ENCODE results near the gene GHRL. TPM values are rescaled to one million over a fixed set of nuclear protein-coding genes. Genes with fewer than 3 reads are reported as not detected.
"Not testable (repeated sequence)": the region's sequence is repeated elsewhere in the genome, so short reads cannot be mapped to it uniquely, and the experiment has no call there.

GHRL gene
- total RNA-seq, 1 donor from 2014 or later, result not detected

DNA sequence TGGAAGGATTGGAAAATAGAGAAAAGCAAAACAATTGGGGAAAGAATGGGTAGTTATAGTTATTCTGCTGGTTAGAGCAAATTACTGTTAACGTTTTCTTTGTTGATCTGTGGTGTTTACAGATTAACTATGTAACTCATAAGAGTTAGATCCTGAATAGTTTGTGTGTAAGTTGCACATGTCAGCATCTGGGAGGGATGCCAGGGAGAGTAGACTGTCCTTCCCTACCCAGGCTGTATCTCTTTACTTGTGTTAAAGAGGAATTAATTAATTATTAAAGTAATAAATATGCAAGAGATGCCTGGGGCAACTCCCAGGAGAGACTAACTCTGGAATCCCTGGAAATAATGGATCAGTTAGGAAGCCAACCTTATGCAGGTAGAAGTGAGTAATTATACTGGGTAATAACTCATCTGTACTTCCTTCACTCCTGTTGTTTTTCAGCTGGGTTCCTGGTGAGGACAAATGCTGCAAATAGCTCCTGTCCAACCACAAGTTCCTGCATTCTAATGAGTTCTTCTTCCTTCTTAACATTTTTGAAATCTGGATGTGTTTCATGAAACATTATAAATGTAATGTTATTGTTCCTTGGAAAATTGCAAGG lies 18.9 kb downstream of the GHRL start:
- H3K27me3 Mint-ChIP-seq (ENCODE audit: insufficient read depth, low read depth), result no peaks in the 10 kb centered on the region
- Histone ChIP-seq H3K4me3 (no peak overlapping the region), H3K27me3 (no peaks in the 10 kb centered on the region), H3K79me2 (ENCODE audit: low read depth) (peaks cover 26% of the 10 kb centered on the region), H3K9me3 (ENCODE audit: low read depth) (no peaks in the 10 kb centered on the region), H3K4me1 (no peaks in the 10 kb centered on the region), H3K9ac (no peak overlapping the region), H3K36me3 (no peaks in the 10 kb centered on the region), H2AFZ (replicated peaks) (no peak overlapping the region), H3K4me2 (no peak overlapping the region), H3K27ac (no peak overlapping the region), H3F3A (ENCODE audit: low read depth) (no peaks in the 10 kb centered on the region), H4K20me1 (ENCODE audit: low read depth) (peaks cover 15% of the 10 kb centered on the region)
- DNase-seq (ENCODE audit: low spot score), result no peak
- H3K4me3 Mint-ChIP-seq, result no peak overlapping the region
- no peak overlapping the region for H3K27ac Mint-ChIP-seq
- peaks cover 7% of the 10 kb centered on the region for H3K4me1 Mint-ChIP-seq
- H3K36me3 Mint-ChIP-seq, result peaks cover 15% of the 10 kb centered on the region
- no peaks in the 10 kb centered on the region for H3K9me3 Mint-ChIP-seq
- no peak for TF ChIP-seq EZH2 (IDR thresholded peaks at IDR 0.05)
- no peak for TF ChIP-seq CTCF (IDR thresholded peaks at IDR 0.05)
- TF ChIP-seq EZH2phosphoT487 (IDR thresholded peaks at IDR 0.05), result no peak

- H3K27ac Mint-ChIP-seq, result no peak overlapping the region
- no peaks in the 10 kb centered on the region for H3K27me3 Mint-ChIP-seq (ENCODE audit: insufficient read depth, low read depth)
- TF ChIP-seq CTCF (IDR thresholded peaks at IDR 0.05) (no peak), EZH2phosphoT487 (IDR thresholded peaks at IDR 0.05) (no peak), EZH2 (IDR thresholded peaks at IDR 0.05) (no peak)
- Histone ChIP-seq H4K20me1 (ENCODE audit: low read depth) (peaks cover 23% of the 10 kb centered on the region), H3K4me3 (no peak overlapping the region), H3F3A (ENCODE audit: low read depth) (no peaks in the 10 kb centered on the region), H3K27me3 (no peaks in the 10 kb centered on the region), H3K79me2 (ENCODE audit: low read depth) (peaks cover 35% of the 10 kb centered on the region), H3K4me2 (no peak overlapping the region), H3K9ac (no peak overlapping the region), H3K27ac (no peak overlapping the region), H3K4me1 (no peaks in the 10 kb centered on the region), H3K9me3 (ENCODE audit: low read depth) (no peaks in the 10 kb centered on the region), H2AFZ (replicated peaks) (no peak overlapping the region), H3K36me3 (peaks cover 4% of the 10 kb centered on the region)
- H3K4me3 Mint-ChIP-seq, result no peak overlapping the region
- H3K4me1 Mint-ChIP-seq, result peaks cover 7% of the 10 kb centered on the region
- DNase-seq (ENCODE audit: low spot score), result no peak
- no peaks in the 10 kb centered on the region for H3K9me3 Mint-ChIP-seq
- H3K36me3 Mint-ChIP-seq, result peaks cover 17% of the 10 kb centered on the region
Observed at GRCh38 chr3:10272977-10273376, 19.8 kb downstream of the GHRL start.

DNA sequence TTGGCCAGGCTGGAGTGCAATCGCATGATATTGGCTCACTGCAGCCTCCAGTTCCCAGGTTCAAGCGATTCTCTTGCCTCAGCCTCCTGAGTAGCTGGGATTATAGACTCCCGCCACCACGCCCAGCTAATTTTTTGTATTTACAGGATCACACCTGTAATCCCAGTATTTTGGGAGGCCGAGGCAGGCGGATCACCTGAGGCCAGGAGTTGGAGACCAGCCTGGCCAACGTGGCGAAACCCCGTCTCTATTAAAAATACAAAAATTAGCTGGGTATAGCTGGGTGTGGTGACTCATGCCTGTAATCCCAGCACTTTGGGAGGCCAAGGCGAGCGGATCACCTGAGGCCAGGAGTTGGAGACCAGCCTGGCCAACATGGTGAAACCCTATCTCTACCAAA lies 20.3 kb downstream of the GHRL start:
- H3K9ac ChIP-seq, result not testable (repeated sequence)

GRCh38 chr3:10269443-10269842 lies 23.3 kb downstream of the GHRL start:
- Histone ChIP-seq H3K4me3 (no peak overlapping the region), H4K20me1 (ENCODE audit: low read depth) (peaks cover 19% of the 10 kb centered on the region), H3K9ac (no peak overlapping the region), H3K36me3 (peaks cover 9% of the 10 kb centered on the region), H3K27me3 (no peaks in the 10 kb centered on the region), H3K79me2 (ENCODE audit: low read depth) (peaks cover 61% of the 10 kb centered on the region), H3K27ac (no peak overlapping the region), H3F3A (ENCODE audit: low read depth) (no peaks in the 10 kb centered on the region), H3K4me2 (no peak overlapping the region), H2AFZ (replicated peaks) (no peak overlapping the region), H3K9me3 (ENCODE audit: low read depth) (no peaks in the 10 kb centered on the region), H3K4me1 (no peaks in the 10 kb centered on the region)
- Mint-ChIP-seq H3K4me1 (peaks cover 5% of the 10 kb centered on the region), H3K4me3 (no peak overlapping the region), H3K9me3 (no peaks in the 10 kb centered on the region), H3K27ac (no peak overlapping the region), H3K36me3 (peaks cover 22% of the 10 kb centered on the region), H3K27me3 (ENCODE audit: insufficient read depth, low read depth) (no peaks in the 10 kb centered on the region)
- TF ChIP-seq EZH2phosphoT487 (IDR thresholded peaks at IDR 0.05) (no peak), CTCF (IDR thresholded peaks at IDR 0.05) (no peak), EZH2 (IDR thresholded peaks at IDR 0.05) (no peak)
- DNase-seq (ENCODE audit: low spot score), result no peak

More for the DNA sequence above, 20.3 kb downstream of the GHRL start:
- H3K9me3 ChIP-seq (ENCODE audit: low read depth); H3K4me2 ChIP-seq; H3K4me3 ChIP-seq; H3K4me1 Mint-ChIP-seq; H3K4me3 Mint-ChIP-seq; H2AFZ ChIP-seq (replicated peaks); H3F3A ChIP-seq (ENCODE audit: low read depth); H3K9me3 Mint-ChIP-seq; H3K27me3 Mint-ChIP-seq (ENCODE audit: insufficient read depth, low read depth); DNase-seq (ENCODE audit: low spot score); H3K27me3 ChIP-seq; H3K36me3 ChIP-seq; H3K27ac Mint-ChIP-seq; H3K4me1 ChIP-seq; H3K27ac ChIP-seq: not testable (repeated sequence)
- Histone ChIP-seq H4K20me1 (ENCODE audit: low read depth) (peaks cover 25% of the 10 kb centered on the region), H3K79me2 (ENCODE audit: low read depth) (peaks cover 40% of the 10 kb centered on the region)
- H3K36me3 Mint-ChIP-seq, result peaks cover 19% of the 10 kb centered on the region
